Naive thymus-derived CD4-positive, alpha-beta T cell (primary cell): ENCODE measurements around the gene GSTK1. TPM values are rescaled to one million over a fixed set of nuclear protein-coding genes. Genes with fewer than 3 reads are reported as not detected.
A peak's percentile ranks its signal among the peaks of the same experiment; 100 is the strongest.
"Not testable (repeated sequence)": the region's sequence is repeated elsewhere in the genome, so short reads cannot be mapped to it uniquely, and the experiment has no call there.

ENCODE experiments used
- ATAC-seq: fragments of 150-1000 bp; cut with Tn5 transposase; 2 replicates; pipeline ENCODE4 v1.10.0; 2021; ENCODE audit warnings: mild to moderate bottlenecking, moderate library complexity
- CTCF ChIA-PET: fragments of 350-600 bp; sonication (Branson Sonifier 250); formaldehyde crosslinking; loops from one replicate; lab custom pipeline; 2021; ENCODE audit warnings: antibody characterized with exemption; lab: Charles Lee
- POLR2A ChIA-PET: fragments of 350-600 bp; sonication (Branson Sonifier 250); formaldehyde crosslinking; loops from one replicate; lab custom pipeline; 2021; ENCODE audit warnings: antibody characterized with exemption, inconsistent platforms; lab: Charles Lee
- DNase-seq, 9 donors: peaks; one replicate each; pipeline versions ENCODE4 v3.0.0 to v3.0.0-alpha.2; 2020 to 2022; ENCODE audit warnings: mixed read lengths in 1 of 9
- H3K27ac ChIP-seq: one replicate; pipeline ENCODE4 v1.7.0; 2013; ENCODE audit warnings: mild to moderate bottlenecking, low read depth, low read length, moderate library complexity
- H3K27me3 ChIP-seq, 2 donors: one replicate each; pipeline ENCODE4 v1.7.0; 2013; ENCODE audit warnings: low read length in 2 of 2, mild to moderate bottlenecking in 2 of 2, moderate library complexity in 2 of 2; ENCODE audit not compliant: control insufficient read depth in 2 of 2, insufficient read depth in 2 of 2
- H3K36me3 ChIP-seq, 3 experiments: 1 replicate in 2 of 3; 2 replicates in 1 of 3; pipeline ENCODE4 v1.7.0; 2013; ENCODE audit warnings: low read length in 3 of 3, mild to moderate bottlenecking in 3 of 3, moderate library complexity in 1 of 3; ENCODE audit not compliant: insufficient read depth in 3 of 3, control insufficient read depth in 2 of 3
- H3K4me1 ChIP-seq, 2 donors: one replicate each; pipeline ENCODE4 v1.7.0; 2013; ENCODE audit warnings: low read length in 2 of 2, mild to moderate bottlenecking in 2 of 2, moderate library complexity in 1 of 2; ENCODE audit not compliant: control insufficient read depth in 2 of 2, insufficient read depth in 2 of 2
- H3K4me3 ChIP-seq: 2 replicates; pipeline ENCODE4 v1.7.0; 2013; ENCODE audit warnings: mild to moderate bottlenecking, low read length
- H3K9me3 ChIP-seq, 3 experiments: 1 replicate in 2 of 3; 2 replicates in 1 of 3; pipeline ENCODE4 v1.7.0; 2013; ENCODE audit warnings: low read length in 3 of 3; ENCODE audit not compliant: control insufficient read depth in 2 of 3
- H3K27ac Mint-ChIP-seq, 9 donors: one replicate each; pipeline ENCODE4 v1.8.0; 2020 to 2022; ENCODE audit warnings: mixed read lengths in 9 of 9, mild to moderate bottlenecking in 8 of 9, moderate library complexity in 5 of 9, inconsistent platforms in 2 of 9
- H3K27me3 Mint-ChIP-seq, 5 donors: one replicate each; pipeline ENCODE4 v1.8.0; 2021 to 2022; ENCODE audit warnings: mixed read lengths in 5 of 5, mild to moderate bottlenecking in 1 of 5
- H3K36me3 Mint-ChIP-seq, 5 donors: one replicate each; pipeline ENCODE4 v1.8.0; 2020 to 2022; ENCODE audit warnings: mixed read lengths in 5 of 5, mild to moderate bottlenecking in 3 of 5, inconsistent platforms in 1 of 5
- H3K4me1 Mint-ChIP-seq, 7 donors: one replicate each; pipeline ENCODE4 v1.8.0; 2020 to 2022; ENCODE audit warnings: mixed read lengths in 7 of 7, mild to moderate bottlenecking in 3 of 7, inconsistent platforms in 1 of 7
- H3K4me3 Mint-ChIP-seq, 10 donors: one replicate each; pipeline ENCODE4 v1.8.0; 2020 to 2022; ENCODE audit warnings: mild to moderate bottlenecking in 10 of 10, mixed read lengths in 10 of 10, moderate library complexity in 6 of 10, inconsistent platforms in 2 of 10
- H3K9me3 Mint-ChIP-seq, 11 donors: one replicate each; pipeline ENCODE4 v1.8.0; 2020 to 2022; ENCODE audit warnings: mixed read lengths in 11 of 11, mild to moderate bottlenecking in 4 of 11, inconsistent platforms in 1 of 11, moderate library complexity in 1 of 11
- intact Hi-C, 2 donors: fragments of 100-400 bp; cut with micrococcal nuclease; formaldehyde crosslinking; loops; one replicate each; pipeline ENCODE4 v1.15.1; 2023
- polyA plus RNA-seq, 2 donors: library from polyadenylated mRNA; unstranded; fragments of 300-500 nt; fragmentation: Illumina TruSeq; gene quantifications; one replicate each; pipeline ENCODE4 v1.2.3, GENCODE V29; 2021
- total RNA-seq, 6 experiments: library from RNA in 5 of 6; stranded (reverse) in 5 of 6; gene quantifications; 1 replicate in 5 of 6; 2 replicates in 1 of 6; pipeline ENCODE4 v1.2.3 and lab custom pipeline; 2021 to 2026

Gene GSTK1
- total RNA-seq (100 to 1,000 TPM; 253 to 385 (median 311) TPM), polyA plus RNA-seq (100 to 1,000 TPM; 398 to 470 TPM), total RNA-seq (lab: John Stamatoyannopoulos, UW) (230 reads per million, percentile 94 among the genes with 10 or more reads in this experiment)

DNA sequence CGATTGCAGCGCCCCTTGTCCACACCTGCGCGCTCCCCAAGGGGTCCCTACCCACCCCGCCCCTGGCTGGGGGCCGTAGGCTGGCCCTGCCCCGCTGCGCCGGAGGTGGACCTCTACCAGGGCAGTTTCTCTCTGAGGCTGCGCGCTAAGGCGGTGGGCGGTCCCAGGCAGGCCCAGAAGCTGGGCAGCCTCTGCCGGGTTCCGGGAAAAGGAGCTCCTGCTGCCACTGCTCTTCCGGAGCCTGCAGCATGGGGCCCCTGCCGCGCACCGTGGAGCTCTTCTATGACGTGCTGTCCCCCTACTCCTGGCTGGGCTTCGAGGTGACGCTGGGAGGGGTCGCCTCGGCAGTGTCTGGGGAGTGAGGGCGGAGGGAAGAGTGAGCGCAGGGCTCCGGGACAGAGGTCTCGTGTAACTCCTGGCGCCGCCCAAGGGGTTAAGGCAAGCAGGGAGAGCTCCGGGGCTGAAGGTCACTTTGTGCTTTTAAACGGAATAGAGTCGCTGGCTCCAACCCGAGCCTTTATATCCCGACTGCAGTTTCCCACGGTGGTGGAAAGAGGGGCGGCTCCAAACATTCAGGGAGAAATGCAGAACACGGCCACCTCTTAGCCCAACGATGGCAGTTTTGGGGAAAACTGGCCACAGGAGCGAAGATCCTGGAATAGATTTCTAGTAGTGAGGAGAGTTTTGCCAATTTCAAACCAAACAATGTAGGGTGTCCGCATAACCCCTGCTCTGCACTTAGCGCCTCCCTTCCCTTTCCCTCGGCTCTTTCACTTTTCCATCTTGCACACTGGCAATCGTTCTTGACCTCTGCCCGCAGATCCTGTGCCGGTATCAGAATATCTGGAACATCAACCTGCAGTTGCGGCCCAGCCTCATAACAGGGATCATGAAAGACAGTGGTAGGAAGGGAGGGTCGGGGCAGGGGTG lies at the start of gene GSTK1:
Gene GSTK1, plus strand, starts transcription at position 176 of the 930 bp plus-strand sequence. Its CDS starts 73 bp downstream, at position 249.
- Histone ChIP-seq H3K27me3 (no peaks in the 10 kb centered on the region), H3K4me1 (peaks cover 34 to 40% of the 10 kb centered on the region in 2 donors), H3K9me3 (no peaks in the 10 kb centered on the region), H3K4me3 (peak within 1 kb of the TSS; percentile 90), H3K36me3 (peaks cover 0 to 25% (median 13%) of the 10 kb centered on the region in 3 experiments), H3K27ac (peak within 1 kb of the TSS; percentile 84)
- ChIA-PET POLR2A (interaction anchor here (0.6 to 8.0 kb wide), 21 partner anchors 12 to 467 kb away, joined by 3 to 129 read pairs (median 5); partner anchors contain the start of gene CASP2), CTCF (interaction anchor here (0.6 to 9.1 kb wide), 10 partner anchors 13 to 112 kb away, joined by 3 to 72 read pairs (median 5); partner anchors contain the start of gene CASP2)
- peak; percentile 97 for ATAC-seq
- DNase-seq, result peak; percentile 62 to 86 (median 74)
- intact Hi-C loops, result loop anchor here (1.0 to 2.0 kb wide), 6 partner anchors 9 to 117 kb away; partner anchors contain the start of gene CASP2 (in 2 of the 2)
- H3K27me3 Mint-ChIP-seq, result no peaks in the 10 kb centered on the region
- peaks cover 39 to 88% (median 66%) of the 10 kb centered on the region in 7 donors for H3K4me1 Mint-ChIP-seq
- H3K9me3 Mint-ChIP-seq, result peaks cover 0 to 4% (median 0%) of the 10 kb centered on the region in 11 donors
- peak within 1 kb of the TSS; percentile 93 to 99 (median 97) for H3K4me3 Mint-ChIP-seq
- H3K36me3 Mint-ChIP-seq, result peaks cover 8 to 43% (median 19%) of the 10 kb centered on the region in 5 donors
- peak within 1 kb of the TSS; percentile 76 to 99 (median 97) for H3K27ac Mint-ChIP-seq

DNA sequence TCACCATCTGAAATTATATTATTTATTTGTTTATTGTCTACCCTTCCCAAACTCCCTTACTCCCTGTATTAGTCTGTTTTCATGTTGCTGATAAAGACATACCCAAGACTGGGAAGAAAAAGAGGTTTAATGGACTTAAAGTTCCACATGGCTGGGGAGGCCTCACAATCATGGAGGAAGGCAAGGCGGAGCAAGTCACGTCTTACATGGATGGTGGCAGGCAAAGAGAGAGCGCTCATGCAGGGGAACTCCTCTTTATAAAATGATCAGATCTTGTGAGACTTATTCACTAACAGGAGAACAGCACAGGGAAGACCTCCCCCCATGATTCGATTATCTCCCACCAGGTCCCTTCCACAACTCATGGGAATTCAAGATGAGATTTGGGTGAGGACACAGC lies 49.8 kb upstream of the GSTK1 start:
- H3K4me3 Mint-ChIP-seq, H3K27me3 ChIP-seq, H3K27ac Mint-ChIP-seq, H3K9me3 ChIP-seq, H3K4me1 ChIP-seq, H3K36me3 ChIP-seq, ATAC-seq, H3K27ac ChIP-seq, H3K9me3 Mint-ChIP-seq, POLR2A ChIA-PET, H3K4me3 ChIP-seq, DNase-seq, H3K36me3 Mint-ChIP-seq, H3K4me1 Mint-ChIP-seq: not testable (repeated sequence)
- CTCF ChIA-PET, result interaction anchor here (1.1 to 4.5 kb wide), 4 partner anchors 210 to 1238 kb away, joined by 4 to 57 read pairs (median 6); no protein-coding TSS in a partner anchor
- H3K27me3 Mint-ChIP-seq, result peaks cover 0 to 14% (median 0%) of the 10 kb centered on the region in 5 donors
- intact Hi-C loops, result loop anchor here (10.0 kb wide), 4 partner anchors 579 to 889 kb away; no protein-coding TSS in a partner anchor

- peak; percentile 26 to 81 (median 75) for DNase-seq
- POLR2A ChIA-PET, result no interaction called here
- Histone ChIP-seq H3K9me3 (no peaks in the 10 kb centered on the region), H3K4me3 (no peak overlapping the region), H3K36me3 (no peaks in the 10 kb centered on the region), H3K4me1 (no peaks in the 10 kb centered on the region), H3K27me3 (no peaks in the 10 kb centered on the region), H3K27ac (no peak overlapping the region)
- H3K4me1 Mint-ChIP-seq, result no peaks in the 10 kb centered on the region
- CTCF ChIA-PET, result interaction anchor here (0.6 to 4.5 kb wide), 38 partner anchors 9 to 1262 kb away, joined by 3 to 57 read pairs (median 4); partner anchors contain the start of gene EPHB6
- peak overlapping the region in 1 of 9 donors; percentile 13 for H3K27ac Mint-ChIP-seq
- H3K9me3 Mint-ChIP-seq, result no peaks in the 10 kb centered on the region
- peaks cover 0 to 21% (median 4%) of the 10 kb centered on the region in 5 donors for H3K27me3 Mint-ChIP-seq
- no peaks in the 10 kb centered on the region for H3K36me3 Mint-ChIP-seq
- no peak overlapping the region for H3K4me3 Mint-ChIP-seq
- intact Hi-C loops, result loop anchor here (1.0 to 10.0 kb wide), 16 partner anchors 207 to 1062 kb away; no protein-coding TSS in a partner anchor
- peak; percentile 99 for ATAC-seq
Measured at GRCh38 chr7:143214789-143215679, 48.2 kb upstream of the GSTK1 start.

DNA sequence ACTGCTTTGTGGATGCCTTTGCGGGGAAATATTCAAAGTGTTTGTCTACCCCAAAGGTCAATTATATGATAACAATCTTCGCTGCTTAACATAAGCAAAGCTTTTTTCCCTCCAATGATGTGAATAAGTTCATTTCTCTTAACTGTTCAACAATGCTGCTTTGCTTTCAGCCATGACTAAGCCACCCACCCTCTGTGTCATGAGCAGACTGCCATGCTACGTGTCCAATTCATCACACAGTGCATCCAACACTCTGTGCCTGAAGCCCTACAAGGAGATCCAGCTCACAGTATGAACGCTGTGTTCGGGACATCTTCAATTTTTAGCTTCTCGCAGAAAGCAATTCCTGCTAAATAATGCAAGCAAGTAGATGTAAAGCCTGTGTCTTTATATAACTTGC lies 47.1 kb upstream of the GSTK1 start:
- Mint-ChIP-seq H3K36me3 (no peaks in the 10 kb centered on the region), H3K9me3 (no peaks in the 10 kb centered on the region), H3K27ac (no peak overlapping the region), H3K4me3 (no peak overlapping the region), H3K4me1 (no peaks in the 10 kb centered on the region), H3K27me3 (peaks cover 0 to 21% (median 4%) of the 10 kb centered on the region in 5 donors)
- intact Hi-C loops, result loop anchor here (5.0 to 10.0 kb wide), 5 partner anchors 581 to 914 kb away; no protein-coding TSS in a partner anchor
- DNase-seq (no peak), ATAC-seq (no peak)
- H3K27ac ChIP-seq, result no peak overlapping the region
- H3K27me3 ChIP-seq, result no peaks in the 10 kb centered on the region
- no peaks in the 10 kb centered on the region for H3K4me1 ChIP-seq
- ChIA-PET CTCF (interaction anchor here (0.6 to 4.5 kb wide), 12 partner anchors 8 to 911 kb away, joined by 3 to 57 read pairs (median 4); no protein-coding TSS in a partner anchor), POLR2A (no interaction called here)
- H3K4me3 ChIP-seq, result no peak overlapping the region
- no peaks in the 10 kb centered on the region for H3K36me3 ChIP-seq
- no peaks in the 10 kb centered on the region for H3K9me3 ChIP-seq

DNA sequence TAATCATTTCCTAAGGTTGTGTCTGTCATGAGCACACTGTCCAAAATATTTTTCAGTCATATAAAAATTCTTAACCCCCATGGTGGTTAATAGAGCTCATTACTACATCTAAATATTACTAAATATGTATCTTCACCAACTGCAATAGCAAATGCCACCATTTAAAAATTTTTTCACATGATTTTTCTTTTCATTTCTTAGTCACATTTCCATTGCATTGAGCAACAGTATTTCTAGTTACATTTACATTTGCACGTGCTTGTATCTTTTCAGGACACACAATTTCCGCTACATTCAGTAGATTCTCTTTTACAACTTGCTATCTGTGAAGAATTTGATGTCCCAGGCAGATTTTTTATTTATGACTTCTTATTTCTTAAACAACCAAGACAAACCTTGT lies 46.6 kb upstream of the GSTK1 start:
- ATAC-seq (no peak), DNase-seq (no peak)
- Histone ChIP-seq H3K27ac (no peak overlapping the region), H3K9me3 (no peaks in the 10 kb centered on the region), H3K4me1 (no peaks in the 10 kb centered on the region), H3K4me3 (no peak overlapping the region), H3K27me3 (no peaks in the 10 kb centered on the region), H3K36me3 (no peaks in the 10 kb centered on the region)
- ChIA-PET CTCF (interaction anchor here (0.6 to 4.5 kb wide), 7 partner anchors 16 to 213 kb away, joined by 3 to 57 read pairs (median 5); no protein-coding TSS in a partner anchor), POLR2A (interaction anchor here (0.5 kb wide), 1 partner anchor 7 kb away, joined by 3 read pairs; no protein-coding TSS in a partner anchor)
- Mint-ChIP-seq H3K9me3 (no peaks in the 10 kb centered on the region), H3K4me1 (no peaks in the 10 kb centered on the region), H3K4me3 (no peak overlapping the region), H3K36me3 (no peaks in the 10 kb centered on the region), H3K27ac (no peak overlapping the region), H3K27me3 (peaks cover 0 to 26% (median 8%) of the 10 kb centered on the region in 5 donors)
- intact Hi-C loops, result loop anchor here (5.0 to 10.0 kb wide), 5 partner anchors 582 to 914 kb away; no protein-coding TSS in a partner anchor
